KOPT-K1 (cell line): Measurements from ENCODE around the gene ALDH1L1.

Source experiments
- H3K27ac ChIP-seq: fragments of 200-600 bp; sonication (generic); 2 replicates; pipeline ENCODE4 v1.5.1; 2016; ENCODE audit warnings: antibody characterized with exemption, mild to moderate bottlenecking, low read depth, low read length; ENCODE audit not compliant: poor library complexity, severe bottlenecking
- H3K36me3 ChIP-seq: fragments of 200-600 bp; sonication (generic); 2 replicates; pipeline ENCODE4 v1.5.1; 2017; ENCODE audit warnings: antibody characterized with exemption, mild to moderate bottlenecking, low read length, moderate library complexity; ENCODE audit not compliant: insufficient read depth
- H3K9me3 ChIP-seq: fragments of 200-600 bp; sonication (generic); 2 replicates; pipeline ENCODE4 v1.5.1; 2017; ENCODE audit warnings: antibody characterized with exemption, low read length, mild to moderate bottlenecking; ENCODE audit not compliant: insufficient read depth, poor library complexity, severe bottlenecking

Gene ALDH1L1

GRCh38 chr3:126202276-126202675 is 21.9 kb upstream of the ALDH1L1 start:
- no peaks in the 10 kb centered on the region for H3K9me3 ChIP-seq
- no peak overlapping the region for H3K27ac ChIP-seq
- no peaks in the 10 kb centered on the region for H3K36me3 ChIP-seq

GRCh38 chr3:126201168-126201567 is 20.8 kb upstream of the ALDH1L1 start:
- no peaks in the 10 kb centered on the region for H3K36me3 ChIP-seq
- no peaks in the 10 kb centered on the region for H3K9me3 ChIP-seq
- H3K27ac ChIP-seq: no peak overlapping the region

- Histone ChIP-seq H3K9me3 (no peaks in the 10 kb centered on the region), H3K36me3 (no peaks in the 10 kb centered on the region), H3K27ac (no peak overlapping the region)
Observed at GRCh38 chr3:126200534-126200933, 20.1 kb upstream of the ALDH1L1 start.

GRCh38 chr3:126199256-126199655 is 18.9 kb upstream of the ALDH1L1 start:
- H3K27ac ChIP-seq: no peak overlapping the region

GRCh38 chr3:126197854-126198584 is 17.6 kb upstream of the ALDH1L1 start:
- no peak overlapping the region for H3K27ac ChIP-seq
- no peaks in the 10 kb centered on the region for H3K36me3 ChIP-seq
- peaks cover 17% of the 10 kb centered on the region for H3K9me3 ChIP-seq

More at GRCh38 chr3:126199256-126199655, 18.9 kb upstream of the ALDH1L1 start:
- no peaks in the 10 kb centered on the region for H3K36me3 ChIP-seq
- H3K9me3 ChIP-seq: peaks cover 12% of the 10 kb centered on the region

GRCh38 chr3:126197343-126197742 is 17.0 kb upstream of the ALDH1L1 start:
- Histone ChIP-seq H3K27ac (no peak overlapping the region), H3K9me3 (peaks cover 17% of the 10 kb centered on the region), H3K36me3 (no peaks in the 10 kb centered on the region)

GRCh38 chr3:126194713-126195305 is 14.4 kb upstream of the ALDH1L1 start:
- H3K27ac ChIP-seq: no peak overlapping the region
- H3K9me3 ChIP-seq: peaks cover 17% of the 10 kb centered on the region
- H3K36me3 ChIP-seq: no peaks in the 10 kb centered on the region

- H3K36me3 ChIP-seq: no peaks in the 10 kb centered on the region
- no peak overlapping the region for H3K27ac ChIP-seq
- H3K9me3 ChIP-seq: peaks cover 17% of the 10 kb centered on the region
Observed at GRCh38 chr3:126191246-126191645, 10.9 kb upstream of the ALDH1L1 start.

GRCh38 chr3:126187920-126188319 is 7.5 kb upstream of the ALDH1L1 start:
- Histone ChIP-seq H3K36me3 (no peaks in the 10 kb centered on the region), H3K9me3 (no peaks in the 10 kb centered on the region), H3K27ac (no peak overlapping the region)

GRCh38 chr3:126186749-126187148 is 6.4 kb upstream of the ALDH1L1 start:
- H3K27ac ChIP-seq: no peak overlapping the region
- no peaks in the 10 kb centered on the region for H3K36me3 ChIP-seq
- H3K9me3 ChIP-seq: no peaks in the 10 kb centered on the region

GRCh38 chr3:126186271-126186670 is 5.9 kb upstream of the ALDH1L1 start:
- no peaks in the 10 kb centered on the region for H3K36me3 ChIP-seq
- H3K9me3 ChIP-seq: no peaks in the 10 kb centered on the region
- no peak overlapping the region for H3K27ac ChIP-seq

GRCh38 chr3:126184465-126185000 is 4.1 kb upstream of the ALDH1L1 start:
- no peaks in the 10 kb centered on the region for H3K36me3 ChIP-seq
- H3K9me3 ChIP-seq: no peaks in the 10 kb centered on the region
- no peak overlapping the region for H3K27ac ChIP-seq

GRCh38 chr3:126181398-126181725 is 976 bp upstream of the ALDH1L1 start:
- no peak overlapping the region for H3K27ac ChIP-seq
- no peaks in the 10 kb centered on the region for H3K9me3 ChIP-seq
- H3K36me3 ChIP-seq: no peaks in the 10 kb centered on the region

- Histone ChIP-seq H3K27ac (no peak overlapping the region), H3K9me3 (no peaks in the 10 kb centered on the region)
Observed at GRCh38 chr3:126179825-126180476, 435 bp downstream of the ALDH1L1 start.

GRCh38 chr3:126170073-126170777 is 10.2 kb downstream of the ALDH1L1 start:
- no peaks in the 10 kb centered on the region for H3K36me3 ChIP-seq
- H3K27ac ChIP-seq: no peak overlapping the region
- no peaks in the 10 kb centered on the region for H3K9me3 ChIP-seq

More at GRCh38 chr3:126179825-126180476, 435 bp downstream of the ALDH1L1 start:
- H3K36me3 ChIP-seq: no peaks in the 10 kb centered on the region
